BLaER1 treated with 17β-estradiol and CSF1 and Interleukin-3, amounts not matched to agents 10 nM and 100 nM (cell line): ENCODE measurements around the gene ACTN1.

Experiments
- H3K27ac ChIP-seq, 11 experiments: shearing (Covaris generic); formaldehyde crosslinking; 2 replicates each; pipeline ENCODE4 v1.8.1; 2022
- H3K27me3 ChIP-seq, 11 experiments: shearing (Covaris generic); formaldehyde crosslinking; 2 replicates each; pipeline ENCODE4 v1.8.1; 2022
- H3K36me3 ChIP-seq, 11 experiments: shearing (Covaris generic); formaldehyde crosslinking; 2 replicates each; pipeline ENCODE4 v1.8.1; 2022
- H3K4me1 ChIP-seq, 10 experiments: shearing (Covaris generic); formaldehyde crosslinking; 2 replicates each; pipeline ENCODE4 v1.8.1; 2022
- H3K4me2 ChIP-seq, 11 experiments: shearing (Covaris generic); formaldehyde crosslinking; 2 replicates each; pipeline ENCODE4 v1.8.1; 2022
- H3K4me3 ChIP-seq, 10 experiments: shearing (Covaris generic); formaldehyde crosslinking; 2 replicates each; pipeline ENCODE4 v1.8.1; 2022
- H3K9ac ChIP-seq, 11 experiments: shearing (Covaris generic); formaldehyde crosslinking; 2 replicates each; pipeline ENCODE4 v1.8.1; 2022
- H3K9me3 ChIP-seq, 11 experiments: shearing (Covaris generic); formaldehyde crosslinking; replicated peaks in 1 of 11; 2 replicates each; pipeline ENCODE4 v1.8.1; 2022
- H4K20me1 ChIP-seq, 11 experiments: shearing (Covaris generic); formaldehyde crosslinking; 2 replicates each; pipeline ENCODE4 v1.8.1; 2022
- Cebpa-rat ChIP-seq, 11 experiments: shearing (Covaris generic); IDR thresholded peaks; 2 replicates each; pipeline ENCODE4 v1.8.1; 2022

ACTN1 gene

GRCh38 chr14:68846466-68846865 lies 132.6 kb downstream of the ACTN1 start:
- Histone ChIP-seq H3K4me3 (no peak overlapping the region), H3K9ac (no peak overlapping the region), H3K4me1 (peaks cover 10 to 21% (median 14%) of the 10 kb centered on the region in 10 experiments), H3K36me3 (no peaks in the 10 kb centered on the region), H3K4me2 (0 out of 22 replicates have a peak overlapping the region, but pooled peaks of 1 of the 11 experiments have one; percentile 8), H4K20me1 (no peaks in the 10 kb centered on the region), H3K9me3 (peaks cover 0 to 1% (median 0%) of the 10 kb centered on the region in 11 experiments; a peak in 3 of 22 replicates), H3K27me3 (no peaks in the 10 kb centered on the region), H3K27ac (no peak overlapping the region)
- TF ChIP-seq Cebpa-rat (IDR thresholded peaks at IDR 0.05): peak in 1 of 11 experiments; percentile 53; a peak in 1 of 22 replicates

GRCh38 chr14:68844210-68844545 lies 134.9 kb downstream of the ACTN1 start:
- no peak overlapping the region for H3K9ac ChIP-seq
- H3K9me3 ChIP-seq: peaks cover 0 to 10% (median 6%) of the 10 kb centered on the region in 11 experiments; a peak in 11 of 22 replicates
- H3K27me3 ChIP-seq: no peaks in the 10 kb centered on the region
- no peak overlapping the region for H3K4me3 ChIP-seq
- H4K20me1 ChIP-seq: no peaks in the 10 kb centered on the region
- TF ChIP-seq Cebpa-rat (IDR thresholded peaks at IDR 0.05): no peak
- no peaks in the 10 kb centered on the region for H3K36me3 ChIP-seq
- H3K4me1 ChIP-seq: peaks cover 21 to 36% (median 25%) of the 10 kb centered on the region in 10 experiments
- peak overlapping the region in 2 of 11 experiments; percentile 56 to 78; a peak in 4 of 22 replicates for H3K4me2 ChIP-seq
- H3K27ac ChIP-seq: no peak overlapping the region

- Histone ChIP-seq H3K4me2 (peak overlapping the region; percentile 35 to 78 (median 61)), H3K4me1 (peaks cover 21 to 36% (median 25%) of the 10 kb centered on the region in 10 experiments), H3K36me3 (no peaks in the 10 kb centered on the region; a peak in 1 of 22 replicates), H3K9ac (peak overlapping the region in 6 of 11 experiments; percentile 6 to 50 (median 24); a peak in 5 of 22 replicates), H3K9me3 (peaks cover 2 to 16% (median 12%) of the 10 kb centered on the region in 11 experiments; a peak in 19 of 22 replicates), H3K4me3 (no peak overlapping the region; a peak in 1 of 20 replicates), H4K20me1 (no peaks in the 10 kb centered on the region), H3K27ac (peak overlapping the region in 1 of 11 experiments; percentile 24; a peak in 1 of 22 replicates), H3K27me3 (no peaks in the 10 kb centered on the region)
- no peak for TF ChIP-seq Cebpa-rat (IDR thresholded peaks at IDR 0.05)
These were observed 135.5 kb downstream of the ACTN1 start for GRCh38 chr14:68843471-68844209.

- no peaks in the 10 kb centered on the region for H3K27me3 ChIP-seq
- no peak overlapping the region for H3K27ac ChIP-seq
- H4K20me1 ChIP-seq: no peaks in the 10 kb centered on the region
- peak overlapping the region in 2 of 11 experiments; percentile 32 to 43; a peak in 2 of 22 replicates for H3K4me2 ChIP-seq
- no peak overlapping the region for H3K4me3 ChIP-seq
- no peak overlapping the region for H3K9ac ChIP-seq
- peaks cover 21 to 36% (median 25%) of the 10 kb centered on the region in 10 experiments for H3K4me1 ChIP-seq
- H3K9me3 ChIP-seq: peaks cover 15 to 29% (median 25%) of the 10 kb centered on the region in 11 experiments
- TF ChIP-seq Cebpa-rat (IDR thresholded peaks at IDR 0.05): no peak
- peaks cover 0 to 2% (median 0%) of the 10 kb centered on the region in 11 experiments; a peak in 1 of 22 replicates for H3K36me3 ChIP-seq
These were observed 136.8 kb downstream of the ACTN1 start for GRCh38 chr14:68842298-68842697.

- peaks cover 26 to 40% (median 36%) of the 10 kb centered on the region in 11 experiments for H3K9me3 ChIP-seq
- peak overlapping the region; percentile 32 to 75 (median 56) for H3K4me2 ChIP-seq
- no peak overlapping the region for H3K9ac ChIP-seq
- peaks cover 18 to 30% (median 25%) of the 10 kb centered on the region in 10 experiments for H3K4me1 ChIP-seq
- H3K36me3 ChIP-seq: peaks cover 0 to 6% (median 0%) of the 10 kb centered on the region in 11 experiments; a peak in 3 of 22 replicates
- no peaks in the 10 kb centered on the region for H3K27me3 ChIP-seq
- H3K27ac ChIP-seq: peak overlapping the region in 3 of 11 experiments; percentile 14 to 45 (median 16); a peak in 3 of 22 replicates
- H3K4me3 ChIP-seq: no peak overlapping the region
- no peaks in the 10 kb centered on the region for H4K20me1 ChIP-seq
- TF ChIP-seq Cebpa-rat (IDR thresholded peaks at IDR 0.05): no peak
These were observed 137.9 kb downstream of the ACTN1 start for GRCh38 chr14:68841016-68841809.

GRCh38 chr14:68840454-68840853 lies 138.6 kb downstream of the ACTN1 start:
- H3K4me1 ChIP-seq: peaks cover 18 to 30% (median 25%) of the 10 kb centered on the region in 10 experiments
- no peaks in the 10 kb centered on the region for H4K20me1 ChIP-seq
- peak overlapping the region; percentile 32 to 75 (median 56) for H3K4me2 ChIP-seq
- no peaks in the 10 kb centered on the region for H3K27me3 ChIP-seq
- H3K4me3 ChIP-seq: no peak overlapping the region
- H3K9me3 ChIP-seq: peaks cover 34 to 47% (median 43%) of the 10 kb centered on the region in 11 experiments
- H3K9ac ChIP-seq: no peak overlapping the region
- no peak for TF ChIP-seq Cebpa-rat (IDR thresholded peaks at IDR 0.05)
- H3K27ac ChIP-seq: 0 out of 22 replicates have a peak overlapping the region, but pooled peaks of 1 of the 11 experiments have one; percentile 30
- H3K36me3 ChIP-seq: peaks cover 0 to 12% (median 0%) of the 10 kb centered on the region in 11 experiments; a peak in 3 of 22 replicates

GRCh38 chr14:68836082-68836481 lies 143.0 kb downstream of the ACTN1 start:
- Histone ChIP-seq H3K36me3 (peaks cover 0 to 12% (median 0%) of the 10 kb centered on the region in 11 experiments; a peak in 3 of 22 replicates), H3K4me2 (no peak overlapping the region), H3K4me3 (no peak overlapping the region), H3K27me3 (no peaks in the 10 kb centered on the region), H3K27ac (no peak overlapping the region), H3K4me1 (peaks cover 6 to 25% (median 8%) of the 10 kb centered on the region in 10 experiments), H3K9ac (no peak overlapping the region), H4K20me1 (no peaks in the 10 kb centered on the region), H3K9me3 (peaks cover 39 to 85% (median 71%) of the 10 kb centered on the region in 11 experiments)
- TF ChIP-seq Cebpa-rat (IDR thresholded peaks at IDR 0.05): no peak

- no peak overlapping the region for H3K4me3 ChIP-seq
- H3K27me3 ChIP-seq: no peaks in the 10 kb centered on the region
- peaks cover 40 to 90% (median 76%) of the 10 kb centered on the region in 11 experiments for H3K9me3 ChIP-seq
- peak overlapping the region in 2 of 11 experiments; percentile 17 to 29; a peak in 2 of 22 replicates for H3K27ac ChIP-seq
- peaks cover 0 to 12% (median 0%) of the 10 kb centered on the region in 11 experiments; a peak in 3 of 22 replicates for H3K36me3 ChIP-seq
- H4K20me1 ChIP-seq: no peaks in the 10 kb centered on the region
- H3K4me1 ChIP-seq: peaks cover 0 to 16% (median 0%) of the 10 kb centered on the region in 10 experiments; a peak in 6 of 20 replicates
- H3K9ac ChIP-seq: no peak overlapping the region
- TF ChIP-seq Cebpa-rat (IDR thresholded peaks at IDR 0.05): no peak
- peak overlapping the region in 3 of 11 experiments; percentile 38 to 50 (median 48); a peak in 4 of 22 replicates for H3K4me2 ChIP-seq
These were observed 144.3 kb downstream of the ACTN1 start for GRCh38 chr14:68834816-68835215.
